Neural progenitor cell (in vitro differentiated cells): Measurements from ENCODE around the gene RHBDF1.

Source experiments
- EZH2 ChIP-seq: fragments of 200-600 bp; sonication (generic); IDR thresholded peaks from 2 replicates; pipeline ENCODE4 v1.6.1; 2017; ENCODE audit warnings: antibody characterized with exemption, mild to moderate bottlenecking, moderate library complexity
- EZH2phosphoT487 ChIP-seq: fragments of 200-600 bp; sonication (generic); IDR thresholded peaks from 2 replicates; pipeline ENCODE4 v1.6.1; 2017; ENCODE audit warnings: antibody characterized with exemption
- TF ChIP-seq, protein P1 (sequence below): fragments of 200-600 bp; sonication (generic); IDR thresholded peaks from 2 replicates; pipeline ENCODE4 v1.5.1; 2017; ENCODE audit warnings: antibody characterized with exemption, mild to moderate bottlenecking

DNA sequence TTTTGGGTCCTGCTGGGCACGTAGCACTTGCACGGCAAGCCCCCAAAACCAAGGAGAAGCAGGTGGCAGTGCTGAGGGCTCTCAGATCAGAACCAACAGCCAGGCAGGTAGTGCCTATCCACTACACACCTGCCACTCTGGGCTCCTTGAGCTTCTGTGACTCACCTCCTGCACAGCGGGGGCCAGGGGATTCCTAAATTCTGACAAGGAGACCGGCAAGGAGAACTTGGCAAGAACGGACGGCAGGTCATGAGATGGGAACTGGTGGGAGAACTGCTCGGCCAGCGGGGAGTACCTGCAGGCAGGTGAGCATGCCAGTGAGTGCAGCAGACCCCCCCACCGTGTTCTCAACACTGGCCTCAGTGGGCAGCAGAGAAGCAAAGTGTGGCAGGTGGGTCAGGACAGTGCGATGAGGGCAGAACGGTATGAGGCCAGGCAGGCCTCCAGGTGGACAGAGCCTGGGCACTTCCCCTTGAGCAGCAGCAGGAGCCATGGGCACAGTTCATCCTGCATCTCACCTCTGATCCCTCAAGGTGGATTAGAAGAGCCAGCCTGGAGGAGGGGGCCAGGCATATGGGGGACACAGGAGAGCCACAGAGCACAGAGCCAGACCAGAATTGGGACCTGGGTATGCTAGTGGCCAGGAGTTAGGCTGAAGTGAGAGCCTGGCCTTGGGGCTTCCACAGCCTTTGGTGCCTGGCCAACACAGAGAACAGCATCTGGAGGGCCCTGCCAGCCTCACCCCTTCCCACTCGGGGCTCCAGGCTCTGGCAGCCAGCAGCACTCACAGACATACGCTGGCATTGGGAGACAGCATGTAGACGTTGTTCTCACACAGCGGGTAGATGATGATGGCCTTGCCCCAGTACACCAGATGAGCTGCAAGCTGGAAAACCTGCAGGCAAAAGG, 20.3 kb upstream of the RHBDF1 start:
- TF ChIP-seq, protein P1, sequence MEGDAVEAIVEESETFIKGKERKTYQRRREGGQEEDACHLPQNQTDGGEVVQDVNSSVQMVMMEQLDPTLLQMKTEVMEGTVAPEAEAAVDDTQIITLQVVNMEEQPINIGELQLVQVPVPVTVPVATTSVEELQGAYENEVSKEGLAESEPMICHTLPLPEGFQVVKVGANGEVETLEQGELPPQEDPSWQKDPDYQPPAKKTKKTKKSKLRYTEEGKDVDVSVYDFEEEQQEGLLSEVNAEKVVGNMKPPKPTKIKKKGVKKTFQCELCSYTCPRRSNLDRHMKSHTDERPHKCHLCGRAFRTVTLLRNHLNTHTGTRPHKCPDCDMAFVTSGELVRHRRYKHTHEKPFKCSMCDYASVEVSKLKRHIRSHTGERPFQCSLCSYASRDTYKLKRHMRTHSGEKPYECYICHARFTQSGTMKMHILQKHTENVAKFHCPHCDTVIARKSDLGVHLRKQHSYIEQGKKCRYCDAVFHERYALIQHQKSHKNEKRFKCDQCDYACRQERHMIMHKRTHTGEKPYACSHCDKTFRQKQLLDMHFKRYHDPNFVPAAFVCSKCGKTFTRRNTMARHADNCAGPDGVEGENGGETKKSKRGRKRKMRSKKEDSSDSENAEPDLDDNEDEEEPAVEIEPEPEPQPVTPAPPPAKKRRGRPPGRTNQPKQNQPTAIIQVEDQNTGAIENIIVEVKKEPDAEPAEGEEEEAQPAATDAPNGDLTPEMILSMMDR: no peak
- TF ChIP-seq EZH2phosphoT487 (no peak), EZH2 (no peak)
